OCI-LY3 (cell line): ENCODE results near the gene GPRIN2.
"Not testable (repeated sequence)": the region's sequence is repeated elsewhere in the genome, so short reads cannot be mapped to it uniquely, and the experiment has no call there.

Source experiments
- H2AFZ ChIP-seq: fragments of 200-600, 300-600 bp; shearing (Covaris generic); 2 replicates; pipeline ENCODE4 v1.6.0; 2014; ENCODE audit warnings: antibody characterized with exemption, low read depth, low read length
- H3K27ac ChIP-seq: fragments of 200-600, 300-600 bp; sonication (generic); 2 replicates; pipeline ENCODE4 v1.5.1; 2014; ENCODE audit warnings: mild to moderate bottlenecking, low read length, moderate library complexity, mixed read lengths
- H3K27me3 ChIP-seq: fragments of 200-600, 300-600 bp; sonication (generic); 2 replicates; pipeline ENCODE4 v1.6.1; 2014; ENCODE audit warnings: low read depth, low read length, mixed read lengths
- H3K36me3 ChIP-seq: fragments of 200-600, 300-600 bp; sonication (generic); replicated peaks from 2 replicates; pipeline ENCODE3; 2014; ENCODE audit warnings: low read depth, low read length, mixed read lengths
- H3K4me1 ChIP-seq: fragments of 300-600, 200-600 bp; sonication (generic); 2 replicates; pipeline ENCODE4 v1.6.1; 2014; ENCODE audit warnings: low read length, mixed read lengths
- H3K4me2 ChIP-seq: fragments of 200-600, 300-600 bp; sonication (generic); 2 replicates; pipeline ENCODE4 v1.6.1; 2014; ENCODE audit warnings: low read length, mixed read lengths
- H3K4me3 ChIP-seq: fragments of 300-600, 200-600 bp; sonication (generic); 2 replicates; pipeline ENCODE4 v1.5.1; 2014; ENCODE audit warnings: antibody characterized with exemption, mild to moderate bottlenecking, low read length, moderate library complexity
- H3K79me2 ChIP-seq: fragments of 300-600, 200-600 bp; shearing (Covaris generic); 2 replicates; pipeline ENCODE4 v1.6.1; 2014; ENCODE audit warnings: mild to moderate bottlenecking, low read length, mixed read lengths
- H3K9ac ChIP-seq: fragments of 300-600, 200-600 bp; shearing (Covaris generic); 2 replicates; pipeline ENCODE4 v1.6.0; 2014; ENCODE audit warnings: mild to moderate bottlenecking, low read length, moderate library complexity
- H3K9me3 ChIP-seq: fragments of 200-600, 300-600 bp; shearing (Covaris generic); 2 replicates; pipeline ENCODE4 v1.6.1; 2014; ENCODE audit warnings: low read length, mixed read lengths; ENCODE audit not compliant: insufficient read depth
- H4K20me1 ChIP-seq: fragments of 200-600, 300-600 bp; sonication (generic); 2 replicates; pipeline ENCODE4 v1.6.1; 2016; ENCODE audit warnings: low read length, mixed read lengths; ENCODE audit not compliant: insufficient read depth

Gene GPRIN2

DNA sequence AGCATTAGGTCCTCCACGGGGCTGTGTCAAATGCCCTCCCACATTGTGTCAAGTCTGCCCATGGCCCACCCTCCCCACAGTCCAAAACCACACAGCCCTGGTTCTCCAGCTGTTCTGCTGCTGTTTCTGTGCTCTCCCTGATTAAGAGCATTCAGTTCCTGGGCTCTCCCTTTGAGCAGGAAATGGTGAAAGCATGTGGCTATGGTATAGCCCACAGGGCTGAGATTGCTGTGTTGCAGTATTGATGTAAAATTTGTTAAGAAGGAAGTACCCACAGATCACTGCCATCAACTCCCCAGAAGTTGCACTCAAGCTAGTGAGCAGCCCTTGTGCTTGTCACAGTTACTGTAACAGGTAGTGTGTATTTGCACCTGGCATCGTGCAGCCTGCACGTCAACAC lies 31.8 kb upstream of the GPRIN2 start:
- not testable (repeated sequence) for H2AFZ ChIP-seq, H3K9ac ChIP-seq, H3K9me3 ChIP-seq, H3K36me3 ChIP-seq, H3K27me3 ChIP-seq, H4K20me1 ChIP-seq, H3K27ac ChIP-seq, H3K4me1 ChIP-seq, H3K4me3 ChIP-seq, H3K4me2 ChIP-seq, H3K79me2 ChIP-seq

DNA sequence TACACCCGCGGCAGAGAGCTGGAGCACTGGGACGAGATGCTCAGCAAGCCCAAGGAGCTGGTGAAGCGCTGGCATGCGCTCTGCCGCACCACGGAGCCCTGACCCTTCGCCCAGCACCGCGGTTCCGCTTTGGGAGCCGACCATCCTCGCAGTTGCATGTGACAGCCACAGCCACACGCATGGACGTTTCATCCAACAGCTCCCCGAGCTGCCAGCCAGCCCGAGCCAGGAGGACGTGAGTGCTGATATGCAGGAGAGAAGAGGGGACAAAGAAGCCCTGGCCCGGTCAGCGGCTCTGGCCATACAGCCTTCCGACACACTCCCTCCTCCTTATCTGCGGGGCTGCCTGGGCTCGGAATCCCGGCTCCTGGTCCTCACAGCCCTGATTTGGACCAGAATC lies 31.1 kb upstream of the GPRIN2 start:
- not testable (repeated sequence) for H3K4me3 ChIP-seq, H3K27ac ChIP-seq, H2AFZ ChIP-seq, H3K27me3 ChIP-seq, H3K36me3 ChIP-seq, H3K4me2 ChIP-seq, H3K9me3 ChIP-seq, H4K20me1 ChIP-seq, H3K4me1 ChIP-seq, H3K79me2 ChIP-seq, H3K9ac ChIP-seq

GRCh38 chr10:46585246-46585645 lies 28.8 kb upstream of the GPRIN2 start:
- H3K27ac ChIP-seq, H3K79me2 ChIP-seq, H3K36me3 ChIP-seq, H4K20me1 ChIP-seq, H3K4me2 ChIP-seq, H3K9ac ChIP-seq, H3K4me3 ChIP-seq, H3K9me3 ChIP-seq, H3K27me3 ChIP-seq, H2AFZ ChIP-seq, H3K4me1 ChIP-seq: not testable (repeated sequence)

GRCh38 chr10:46584196-46584595 lies 27.7 kb upstream of the GPRIN2 start:
- H3K36me3 ChIP-seq, H3K4me3 ChIP-seq, H3K9ac ChIP-seq, H2AFZ ChIP-seq, H3K4me1 ChIP-seq, H4K20me1 ChIP-seq, H3K27me3 ChIP-seq, H3K27ac ChIP-seq, H3K9me3 ChIP-seq, H3K79me2 ChIP-seq, H3K4me2 ChIP-seq: not testable (repeated sequence)

DNA sequence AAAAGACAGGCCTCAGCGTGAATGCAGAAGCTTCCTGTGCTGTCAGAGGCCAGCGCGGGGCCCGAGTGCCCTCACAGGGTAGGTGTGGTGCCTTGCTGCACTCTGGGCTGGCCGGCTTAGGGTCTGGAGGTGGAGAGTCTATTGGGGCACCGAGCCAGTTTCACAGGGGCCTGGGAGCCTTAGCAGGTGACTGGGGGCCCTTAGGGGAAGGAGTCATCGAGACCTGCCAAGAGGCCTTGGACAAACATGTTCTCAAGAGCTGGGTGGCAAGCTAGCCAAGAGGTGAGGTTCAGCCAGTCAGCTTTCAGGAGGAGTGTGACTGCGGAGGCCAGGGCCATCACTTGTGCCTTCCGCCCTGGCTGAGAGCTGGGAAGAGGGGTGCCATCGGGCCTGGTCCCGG lies 26.1 kb upstream of the GPRIN2 start:
- H3K79me2 ChIP-seq, H3K4me2 ChIP-seq, H3K27me3 ChIP-seq, H2AFZ ChIP-seq, H3K36me3 ChIP-seq, H3K4me1 ChIP-seq, H3K9ac ChIP-seq, H4K20me1 ChIP-seq, H3K9me3 ChIP-seq, H3K27ac ChIP-seq, H3K4me3 ChIP-seq: not testable (repeated sequence)

DNA sequence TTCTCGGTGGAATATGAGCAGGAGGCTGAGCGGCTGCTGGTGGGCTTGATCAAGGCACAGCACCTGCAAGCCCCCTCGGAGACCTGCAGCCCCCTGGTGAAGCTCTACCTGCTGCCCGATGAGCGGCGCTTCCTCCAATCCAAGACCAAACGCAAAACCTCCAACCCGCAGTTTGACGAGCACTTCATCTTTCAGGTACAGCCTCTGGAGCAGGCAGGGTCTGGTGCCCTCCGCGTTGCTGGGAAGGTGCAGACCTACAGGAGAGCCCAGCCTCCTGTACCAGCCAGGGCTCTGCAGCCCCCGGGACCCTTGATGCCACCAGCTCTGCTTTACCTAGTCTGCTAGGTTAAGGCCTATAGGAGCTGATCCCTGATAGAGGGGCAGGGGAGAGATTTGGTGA lies 25.5 kb upstream of the GPRIN2 start:
- not testable (repeated sequence) for H3K79me2 ChIP-seq, H3K4me1 ChIP-seq, H3K4me2 ChIP-seq, H3K9ac ChIP-seq, H3K4me3 ChIP-seq, H3K27ac ChIP-seq, H3K27me3 ChIP-seq, H3K9me3 ChIP-seq, H2AFZ ChIP-seq, H3K36me3 ChIP-seq, H4K20me1 ChIP-seq

DNA sequence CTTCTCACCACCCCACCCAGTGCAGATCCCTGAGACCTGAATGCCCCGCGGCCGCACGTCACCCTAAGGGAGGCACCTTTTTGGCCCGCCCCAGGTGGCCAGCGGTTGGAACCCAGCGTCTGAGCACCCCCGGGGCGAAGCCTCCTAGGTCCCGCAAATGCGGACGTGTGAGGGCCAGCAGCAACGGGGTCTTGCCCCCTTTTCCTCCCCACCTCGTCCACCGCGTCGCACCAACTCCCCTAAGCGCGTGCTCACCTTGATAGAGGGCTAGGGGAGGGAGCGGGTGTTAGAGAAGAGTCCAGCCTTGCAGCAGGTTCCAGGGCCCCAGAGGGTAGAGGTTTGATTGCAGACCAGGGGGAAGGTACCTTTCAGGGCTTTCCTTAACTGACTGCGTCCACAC lies 22.9 kb upstream of the GPRIN2 start:
- H3K36me3 ChIP-seq, H3K9me3 ChIP-seq, H3K27ac ChIP-seq, H3K4me3 ChIP-seq, H2AFZ ChIP-seq, H3K4me2 ChIP-seq, H3K79me2 ChIP-seq, H3K27me3 ChIP-seq, H4K20me1 ChIP-seq, H3K9ac ChIP-seq, H3K4me1 ChIP-seq: not testable (repeated sequence)

DNA sequence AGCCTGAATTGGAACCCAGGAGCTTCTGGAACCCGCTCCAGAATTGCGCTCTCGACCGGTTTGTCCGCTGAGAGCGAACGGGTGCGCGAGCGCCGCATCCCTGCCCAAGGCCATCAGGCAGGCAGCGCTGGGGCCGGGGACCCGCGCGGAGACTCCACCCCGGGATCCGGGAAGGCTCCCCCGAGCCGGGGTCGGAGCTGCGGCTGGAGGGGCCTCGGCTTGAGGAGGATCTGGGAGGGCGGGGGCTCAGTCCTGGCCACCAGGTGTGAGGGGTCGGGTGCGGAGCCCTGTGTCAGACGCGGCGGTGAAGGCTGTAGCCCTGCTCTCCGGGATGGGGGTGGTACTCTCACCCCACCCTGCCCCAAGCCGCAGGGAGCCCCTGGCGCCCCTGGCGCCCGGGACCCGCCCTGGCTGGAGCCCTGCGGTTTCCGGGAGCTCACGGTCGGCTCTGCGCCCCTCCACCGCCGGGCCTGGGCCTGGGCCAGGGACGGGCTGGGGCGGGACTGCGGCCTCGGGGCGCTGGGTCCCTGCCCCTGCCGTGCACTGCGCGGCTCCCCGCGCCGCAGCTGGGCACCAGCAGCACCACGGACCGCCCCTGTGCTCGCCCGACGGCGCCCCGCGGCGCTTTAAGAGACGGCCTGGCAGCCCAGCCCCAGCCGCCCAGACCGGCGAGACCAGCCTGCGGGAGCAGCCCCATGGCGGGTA lies 22.2 kb upstream of the GPRIN2 start, which contains the start of gene SYT15:
SYT15 (plus strand) TSS at position 655 of the 705 bp plus-strand sequence; CDS start at position 696, 41 bp downstream.
- not testable (repeated sequence) for H3K36me3 ChIP-seq, H3K79me2 ChIP-seq, H3K4me2 ChIP-seq, H3K4me1 ChIP-seq, H3K9ac ChIP-seq, H2AFZ ChIP-seq, H3K27me3 ChIP-seq, H3K27ac ChIP-seq, H3K9me3 ChIP-seq, H4K20me1 ChIP-seq, H3K4me3 ChIP-seq

DNA sequence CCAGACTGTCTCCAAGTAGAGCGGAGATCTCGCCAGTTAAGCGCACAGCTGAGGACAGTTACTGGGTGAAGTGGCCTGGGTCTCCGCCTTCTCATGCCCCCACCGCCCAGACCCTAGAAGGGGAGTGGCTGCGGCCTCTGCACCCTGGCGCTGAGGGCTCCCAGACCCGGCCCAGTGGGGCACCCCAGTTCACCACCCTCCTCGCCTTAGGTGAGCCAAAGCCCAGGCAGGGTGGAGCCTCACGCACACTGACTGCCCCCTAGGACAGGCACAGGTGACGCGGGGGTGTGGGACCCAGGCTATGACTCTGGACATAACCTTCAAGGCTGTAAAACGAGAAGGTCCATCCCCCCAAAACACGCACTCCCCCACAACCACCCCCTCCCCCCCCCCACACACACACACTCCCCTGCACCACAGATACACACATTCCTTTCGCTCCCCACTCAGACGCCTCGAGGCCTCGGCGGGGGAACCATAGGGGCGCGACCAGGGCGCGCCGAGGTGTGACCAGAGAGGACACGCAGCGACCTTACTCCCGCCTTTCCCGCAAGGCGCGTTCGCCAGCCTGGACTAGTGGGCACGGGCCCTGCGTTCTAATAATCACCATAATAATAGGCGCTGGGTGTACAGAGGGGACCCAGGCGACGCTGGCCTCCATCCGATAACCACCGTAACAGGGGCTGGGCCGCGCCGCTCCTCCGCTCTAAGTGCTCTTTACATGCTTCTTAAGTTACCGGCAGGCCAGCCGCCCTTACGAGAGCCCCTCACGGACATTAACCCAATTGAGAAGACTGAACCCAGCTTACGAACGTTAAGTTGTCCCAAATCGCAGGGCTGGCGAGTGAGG lies 21.4 kb upstream of the GPRIN2 start:
- H4K20me1 ChIP-seq = not testable (repeated sequence)

More for the DNA sequence above, 21.4 kb upstream of the GPRIN2 start:
- not testable (repeated sequence) for H2AFZ ChIP-seq, H3K27ac ChIP-seq, H3K4me1 ChIP-seq, H3K79me2 ChIP-seq, H3K36me3 ChIP-seq, H3K27me3 ChIP-seq, H3K4me3 ChIP-seq, H3K9me3 ChIP-seq, H3K9ac ChIP-seq, H3K4me2 ChIP-seq
